ENCODE results near the gene USP35.

GRCh38 chr11:78250099-78250498, 61.4 kb downstream of the USP35 start:
- TF ChIP-seq, protein P1, sequence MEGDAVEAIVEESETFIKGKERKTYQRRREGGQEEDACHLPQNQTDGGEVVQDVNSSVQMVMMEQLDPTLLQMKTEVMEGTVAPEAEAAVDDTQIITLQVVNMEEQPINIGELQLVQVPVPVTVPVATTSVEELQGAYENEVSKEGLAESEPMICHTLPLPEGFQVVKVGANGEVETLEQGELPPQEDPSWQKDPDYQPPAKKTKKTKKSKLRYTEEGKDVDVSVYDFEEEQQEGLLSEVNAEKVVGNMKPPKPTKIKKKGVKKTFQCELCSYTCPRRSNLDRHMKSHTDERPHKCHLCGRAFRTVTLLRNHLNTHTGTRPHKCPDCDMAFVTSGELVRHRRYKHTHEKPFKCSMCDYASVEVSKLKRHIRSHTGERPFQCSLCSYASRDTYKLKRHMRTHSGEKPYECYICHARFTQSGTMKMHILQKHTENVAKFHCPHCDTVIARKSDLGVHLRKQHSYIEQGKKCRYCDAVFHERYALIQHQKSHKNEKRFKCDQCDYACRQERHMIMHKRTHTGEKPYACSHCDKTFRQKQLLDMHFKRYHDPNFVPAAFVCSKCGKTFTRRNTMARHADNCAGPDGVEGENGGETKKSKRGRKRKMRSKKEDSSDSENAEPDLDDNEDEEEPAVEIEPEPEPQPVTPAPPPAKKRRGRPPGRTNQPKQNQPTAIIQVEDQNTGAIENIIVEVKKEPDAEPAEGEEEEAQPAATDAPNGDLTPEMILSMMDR (IDR thresholded peaks at IDR 0.05) = no peak
- TF ChIP-seq POLR2A (IDR thresholded peaks at IDR 0.05) = no peak

All from Peyer's patch (tissue), 4 donors.